OCI-LY3 (cell line): Measurements from ENCODE around the gene PALMD.
A peak's percentile ranks its signal among the peaks of the same experiment; 100 is the strongest.

Source experiments
- H2AFZ ChIP-seq: fragments of 200-600, 300-600 bp; shearing (Covaris generic); 2 replicates; pipeline ENCODE4 v1.6.0; 2014; ENCODE audit warnings: antibody characterized with exemption, low read depth, low read length
- H3K27ac ChIP-seq: fragments of 200-600, 300-600 bp; sonication (generic); 2 replicates; pipeline ENCODE4 v1.5.1; 2014; ENCODE audit warnings: mild to moderate bottlenecking, low read length, moderate library complexity, mixed read lengths
- H3K27me3 ChIP-seq: fragments of 200-600, 300-600 bp; sonication (generic); 2 replicates; pipeline ENCODE4 v1.6.1; 2014; ENCODE audit warnings: low read depth, low read length, mixed read lengths
- H3K36me3 ChIP-seq: fragments of 200-600, 300-600 bp; sonication (generic); replicated peaks from 2 replicates; pipeline ENCODE3; 2014; ENCODE audit warnings: low read depth, low read length, mixed read lengths
- H3K4me1 ChIP-seq: fragments of 300-600, 200-600 bp; sonication (generic); 2 replicates; pipeline ENCODE4 v1.6.1; 2014; ENCODE audit warnings: low read length, mixed read lengths
- H3K4me2 ChIP-seq: fragments of 200-600, 300-600 bp; sonication (generic); 2 replicates; pipeline ENCODE4 v1.6.1; 2014; ENCODE audit warnings: low read length, mixed read lengths
- H3K4me3 ChIP-seq: fragments of 300-600, 200-600 bp; sonication (generic); 2 replicates; pipeline ENCODE4 v1.5.1; 2014; ENCODE audit warnings: antibody characterized with exemption, mild to moderate bottlenecking, low read length, moderate library complexity
- H3K79me2 ChIP-seq: fragments of 300-600, 200-600 bp; shearing (Covaris generic); 2 replicates; pipeline ENCODE4 v1.6.1; 2014; ENCODE audit warnings: mild to moderate bottlenecking, low read length, mixed read lengths
- H3K9ac ChIP-seq: fragments of 300-600, 200-600 bp; shearing (Covaris generic); 2 replicates; pipeline ENCODE4 v1.6.0; 2014; ENCODE audit warnings: mild to moderate bottlenecking, low read length, moderate library complexity
- H3K9me3 ChIP-seq: fragments of 200-600, 300-600 bp; shearing (Covaris generic); 2 replicates; pipeline ENCODE4 v1.6.1; 2014; ENCODE audit warnings: low read length, mixed read lengths; ENCODE audit not compliant: insufficient read depth
- H4K20me1 ChIP-seq: fragments of 200-600, 300-600 bp; sonication (generic); 2 replicates; pipeline ENCODE4 v1.6.1; 2016; ENCODE audit warnings: low read length, mixed read lengths; ENCODE audit not compliant: insufficient read depth
- EZH2phosphoT487 ChIP-seq: fragments of 200-600 bp; shearing (Covaris generic); IDR thresholded peaks from 2 replicates; pipeline ENCODE4 v1.6.1; 2018; ENCODE audit warnings: antibody characterized with exemption, mixed run types, low read depth
- TF ChIP-seq, protein P1 (sequence below): fragments of 200-600, 300-600 bp; sonication (generic); IDR thresholded peaks from 2 replicates; pipeline ENCODE4 v1.5.1; 2014; ENCODE audit warnings: antibody characterized with exemption, low read length, low read depth

The PALMD gene

DNA sequence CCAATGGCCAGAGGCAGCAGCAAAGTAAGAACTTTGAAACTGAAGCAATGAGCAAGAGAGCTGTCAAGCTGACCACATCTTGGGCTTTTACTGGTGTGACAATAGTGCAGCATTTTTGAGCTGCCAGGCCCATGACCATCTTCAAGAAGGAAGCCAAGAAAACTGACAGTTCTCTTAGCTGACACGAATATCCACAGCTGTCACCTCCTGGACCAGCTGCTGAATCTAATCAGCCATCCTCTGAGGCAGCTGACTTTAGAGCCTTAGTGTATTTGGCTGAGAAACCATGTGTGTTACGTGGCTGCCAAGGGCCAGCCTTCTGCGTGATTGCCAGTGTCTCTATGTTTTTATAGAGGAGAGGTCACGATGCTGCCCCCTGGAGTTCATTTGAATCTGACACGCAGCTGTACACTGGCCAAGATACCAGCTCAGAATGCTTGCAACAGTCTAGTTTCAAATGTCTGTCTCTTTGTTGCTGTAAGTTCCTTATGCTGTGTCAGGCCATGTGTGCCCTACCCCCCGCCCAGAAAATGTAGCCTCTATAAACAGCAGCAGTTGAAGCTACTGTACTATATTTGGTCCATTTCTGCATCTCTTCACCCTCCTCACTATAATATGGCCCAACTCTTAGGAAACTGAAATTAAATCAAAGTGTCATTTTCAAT is 39.7 kb downstream of the PALMD start:
- H3K9ac ChIP-seq, result no peak overlapping the region
- H2AFZ ChIP-seq, result no peak overlapping the region
- H3K4me2 ChIP-seq, result peak overlapping the region; percentile 36; the same call in 1 of the 2 replicates
- no peaks in the 10 kb centered on the region for H3K36me3 ChIP-seq
- H3K9me3 ChIP-seq, result no peaks in the 10 kb centered on the region
- no peak for TF ChIP-seq EZH2phosphoT487
- TF ChIP-seq, protein P1, sequence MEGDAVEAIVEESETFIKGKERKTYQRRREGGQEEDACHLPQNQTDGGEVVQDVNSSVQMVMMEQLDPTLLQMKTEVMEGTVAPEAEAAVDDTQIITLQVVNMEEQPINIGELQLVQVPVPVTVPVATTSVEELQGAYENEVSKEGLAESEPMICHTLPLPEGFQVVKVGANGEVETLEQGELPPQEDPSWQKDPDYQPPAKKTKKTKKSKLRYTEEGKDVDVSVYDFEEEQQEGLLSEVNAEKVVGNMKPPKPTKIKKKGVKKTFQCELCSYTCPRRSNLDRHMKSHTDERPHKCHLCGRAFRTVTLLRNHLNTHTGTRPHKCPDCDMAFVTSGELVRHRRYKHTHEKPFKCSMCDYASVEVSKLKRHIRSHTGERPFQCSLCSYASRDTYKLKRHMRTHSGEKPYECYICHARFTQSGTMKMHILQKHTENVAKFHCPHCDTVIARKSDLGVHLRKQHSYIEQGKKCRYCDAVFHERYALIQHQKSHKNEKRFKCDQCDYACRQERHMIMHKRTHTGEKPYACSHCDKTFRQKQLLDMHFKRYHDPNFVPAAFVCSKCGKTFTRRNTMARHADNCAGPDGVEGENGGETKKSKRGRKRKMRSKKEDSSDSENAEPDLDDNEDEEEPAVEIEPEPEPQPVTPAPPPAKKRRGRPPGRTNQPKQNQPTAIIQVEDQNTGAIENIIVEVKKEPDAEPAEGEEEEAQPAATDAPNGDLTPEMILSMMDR, result peak; percentile 62
- H3K79me2 ChIP-seq, result no peaks in the 10 kb centered on the region
- H3K4me1 ChIP-seq, result no peaks in the 10 kb centered on the region
- no peaks in the 10 kb centered on the region for H4K20me1 ChIP-seq
- no peak overlapping the region for H3K4me3 ChIP-seq
- H3K27ac ChIP-seq, result no peak overlapping the region
- H3K27me3 ChIP-seq, result no peaks in the 10 kb centered on the region

DNA sequence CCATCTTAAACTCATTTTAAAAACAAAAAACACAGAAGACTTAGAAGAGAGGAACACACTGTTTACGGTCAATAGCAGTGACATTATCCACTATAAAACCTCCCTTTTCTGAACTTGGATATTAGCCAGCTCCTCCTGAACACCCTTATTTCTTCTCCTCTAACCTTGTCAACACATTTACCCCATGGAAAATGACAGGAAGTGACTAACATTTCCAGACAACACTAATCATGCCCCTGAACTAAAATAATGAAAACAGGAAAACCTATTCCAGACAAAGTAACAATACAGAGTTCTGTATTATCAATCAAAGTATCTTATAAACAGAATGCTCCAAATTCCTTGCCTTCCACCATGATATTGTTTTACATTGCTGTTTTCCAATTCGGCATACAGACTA is 45.3 kb downstream of the PALMD start:
- no peak for TF ChIP-seq EZH2phosphoT487
- TF ChIP-seq, protein P1, result no peak
- Histone ChIP-seq H3K27ac (no peak overlapping the region), H4K20me1 (no peaks in the 10 kb centered on the region), H3K27me3 (peaks cover 6% of the 10 kb centered on the region; the same call in 1 of the 2 replicates), H3K4me3 (no peak overlapping the region), H3K79me2 (no peaks in the 10 kb centered on the region), H3K4me2 (no peak overlapping the region), H3K9ac (no peak overlapping the region), H3K9me3 (no peaks in the 10 kb centered on the region), H3K36me3 (no peaks in the 10 kb centered on the region), H2AFZ (no peak overlapping the region), H3K4me1 (no peaks in the 10 kb centered on the region)

GRCh38 chr1:99696616-99697015 is 50.7 kb downstream of the PALMD start:
- H3K4me1 ChIP-seq, result no peaks in the 10 kb centered on the region
- H3K4me2 ChIP-seq, result no peak overlapping the region
- H3K27ac ChIP-seq, result no peak overlapping the region
- peaks cover 10% of the 10 kb centered on the region; the same call in 1 of the 2 replicates for H3K27me3 ChIP-seq
- H3K9ac ChIP-seq, result no peak overlapping the region
- no peaks in the 10 kb centered on the region for H3K36me3 ChIP-seq
- no peaks in the 10 kb centered on the region for H3K9me3 ChIP-seq
- TF ChIP-seq, protein P1, result no peak
- TF ChIP-seq EZH2phosphoT487, result no peak
- no peak overlapping the region for H2AFZ ChIP-seq
- H3K79me2 ChIP-seq, result no peaks in the 10 kb centered on the region
- H3K4me3 ChIP-seq, result no peak overlapping the region
- H4K20me1 ChIP-seq, result no peaks in the 10 kb centered on the region

DNA sequence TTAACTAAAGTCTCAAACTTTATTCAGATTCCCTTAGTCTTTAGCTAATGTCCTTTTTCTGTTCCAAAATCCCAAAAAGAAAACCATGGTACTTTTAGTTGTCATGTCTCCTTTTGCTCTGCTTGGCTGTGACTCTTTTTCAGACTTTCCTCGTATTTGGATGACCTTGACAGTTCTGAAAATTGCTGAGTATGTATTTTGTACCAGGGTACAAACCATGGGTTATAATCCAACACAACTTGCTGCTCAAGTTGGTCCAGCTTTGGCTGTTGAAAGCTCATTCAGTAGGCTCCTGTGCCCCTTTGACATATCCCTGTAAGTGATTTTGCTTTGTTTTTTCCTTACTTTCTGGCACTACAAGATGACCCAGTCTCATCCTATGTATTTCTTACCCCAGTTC is 51.7 kb downstream of the PALMD start:
- Histone ChIP-seq H3K9ac (no peak overlapping the region), H3K27ac (no peak overlapping the region), H4K20me1 (no peaks in the 10 kb centered on the region), H3K9me3 (no peaks in the 10 kb centered on the region), H3K36me3 (no peaks in the 10 kb centered on the region), H2AFZ (no peak overlapping the region), H3K79me2 (no peaks in the 10 kb centered on the region), H3K27me3 (peaks cover 10% of the 10 kb centered on the region; the same call in 1 of the 2 replicates), H3K4me1 (no peaks in the 10 kb centered on the region), H3K4me3 (no peak overlapping the region), H3K4me2 (no peak overlapping the region)
- TF ChIP-seq, protein P1, result no peak
